Neural progenitor cell (in vitro differentiated cells): ENCODE measurements around the gene SCARF2. TPM values are rescaled to one million over a fixed set of nuclear protein-coding genes. Genes with fewer than 3 reads are reported as not detected.
"Not testable (repeated sequence)": the region's sequence is repeated elsewhere in the genome, so short reads cannot be mapped to it uniquely, and the experiment has no call there.

ENCODE experiments used
- DNase-seq: peaks from one replicate; pipeline ENCODE4 v3.0.0-alpha.2; 2016; ENCODE audit warnings: low spot score
- H2AFZ ChIP-seq: fragments of 200-600 bp; sonication (generic); replicated peaks from 2 replicates; pipeline ENCODE4 v1.6.1; 2016; ENCODE audit warnings: antibody characterized with exemption
- H3F3A ChIP-seq: fragments of 200-600 bp; sonication (generic); 2 replicates; pipeline ENCODE4 v1.6.1; 2016; ENCODE audit warnings: antibody characterized with exemption, low read depth
- H3K27ac ChIP-seq: fragments of 200-600 bp; sonication (generic); 2 replicates; pipeline ENCODE4 v1.5.1; 2016; ENCODE audit warnings: mild to moderate bottlenecking
- H3K27me3 ChIP-seq: fragments of 200-600 bp; sonication (generic); 2 replicates; pipeline ENCODE4 v1.6.1; 2016; ENCODE audit warnings: mild to moderate bottlenecking, moderate library complexity
- H3K36me3 ChIP-seq: fragments of 200-600 bp; sonication (generic); 2 replicates; pipeline ENCODE4 v1.5.1; 2016
- H3K4me1 ChIP-seq: fragments of 200-600 bp; sonication (generic); 2 replicates; pipeline ENCODE4 v1.6.1; 2016; ENCODE audit warnings: mixed run types
- H3K4me2 ChIP-seq: fragments of 200-600 bp; sonication (generic); 2 replicates; pipeline ENCODE4 v1.6.1; 2016
- H3K4me3 ChIP-seq: fragments of 200-600 bp; sonication (generic); 2 replicates; pipeline ENCODE4 v1.5.1; 2016
- H3K79me2 ChIP-seq: fragments of 200-600 bp; sonication (generic); 2 replicates; pipeline ENCODE4 v1.6.1; 2016; ENCODE audit warnings: low read depth
- H3K9ac ChIP-seq: fragments of 200-600 bp; sonication (generic); 2 replicates; pipeline ENCODE4 v1.6.1; 2016
- H3K9me3 ChIP-seq: fragments of 200-600 bp; sonication (generic); 2 replicates; pipeline ENCODE4 v1.5.1; 2016; ENCODE audit warnings: low read depth
- H4K20me1 ChIP-seq: fragments of 200-600 bp; sonication (generic); 2 replicates; pipeline ENCODE4 v1.6.1; 2016; ENCODE audit warnings: low read depth
- H3K27ac Mint-ChIP-seq: 3 replicates; pipeline ENCODE4 v1.8.0; 2021; ENCODE audit warnings: mixed read lengths
- H3K27me3 Mint-ChIP-seq: 2 replicates; pipeline ENCODE4 v1.8.0; 2022; ENCODE audit warnings: low read depth, mild to moderate bottlenecking, inconsistent platforms, moderate library complexity, mixed read lengths; ENCODE audit not compliant: insufficient read depth
- H3K36me3 Mint-ChIP-seq: 3 replicates; pipeline ENCODE4 v1.8.0; 2021; ENCODE audit warnings: mixed read lengths
- H3K4me1 Mint-ChIP-seq: 3 replicates; pipeline ENCODE4 v1.8.0; 2021; ENCODE audit warnings: mixed read lengths
- H3K4me3 Mint-ChIP-seq: 3 replicates; pipeline ENCODE4 v1.8.0; 2021; ENCODE audit warnings: mild to moderate bottlenecking, moderate library complexity, mixed read lengths
- H3K9me3 Mint-ChIP-seq: 3 replicates; pipeline ENCODE4 v1.8.0; 2020; ENCODE audit warnings: mixed read lengths
- CTCF ChIP-seq: fragments of 200-600 bp; sonication (generic); IDR thresholded peaks from 2 replicates; pipeline ENCODE4 v1.5.1; 2017; ENCODE audit warnings: antibody characterized with exemption, mild to moderate bottlenecking
- EZH2 ChIP-seq: fragments of 200-600 bp; sonication (generic); IDR thresholded peaks from 2 replicates; pipeline ENCODE4 v1.6.1; 2017; ENCODE audit warnings: antibody characterized with exemption, mild to moderate bottlenecking, moderate library complexity
- EZH2phosphoT487 ChIP-seq: fragments of 200-600 bp; sonication (generic); IDR thresholded peaks from 2 replicates; pipeline ENCODE4 v1.6.1; 2017; ENCODE audit warnings: antibody characterized with exemption
- total RNA-seq: library from RNA; depleted of rRNA; stranded (reverse); fragments of >200 nt; gene quantifications from 2 replicates; pipeline ENCODE4 v1.2.3, GENCODE V29; 2015; ENCODE audit warnings: low replicate concordance

The SCARF2 gene
- total RNA-seq, 1 donor from 2014 or later: 0.22 TPM

DNA sequence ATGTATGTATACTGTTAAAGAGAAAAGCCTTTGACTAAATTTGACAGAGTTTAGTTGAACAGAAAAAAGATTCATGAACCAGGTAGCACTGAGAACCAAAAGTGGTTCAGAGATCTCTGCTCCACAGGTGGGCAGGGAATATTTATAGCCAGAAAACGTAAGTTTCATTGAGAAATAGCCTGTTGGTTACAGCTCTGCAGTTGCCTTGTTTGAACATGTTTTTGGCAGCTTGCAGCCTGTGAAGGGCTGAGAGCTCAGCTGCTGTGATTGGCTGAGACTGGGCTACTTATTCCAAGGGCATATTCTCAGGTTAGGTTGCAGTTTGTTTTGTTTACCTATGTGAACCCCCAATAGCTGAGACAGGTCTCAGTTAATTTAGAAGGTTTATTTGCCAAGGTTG lies 57.1 kb downstream of the SCARF2 start:
- Histone ChIP-seq H3K36me3 (no peaks in the 10 kb centered on the region), H3K4me1 (no peaks in the 10 kb centered on the region), H2AFZ (no peak overlapping the region), H3K27ac (no peak overlapping the region), H3K79me2 (no peaks in the 10 kb centered on the region), H3K9ac (no peak overlapping the region), H3F3A (no peaks in the 10 kb centered on the region), H3K9me3 (no peaks in the 10 kb centered on the region), H3K4me3 (no peak overlapping the region), H3K4me2 (no peak overlapping the region), H4K20me1 (no peaks in the 10 kb centered on the region), H3K27me3 (no peaks in the 10 kb centered on the region)
- Mint-ChIP-seq H3K4me1 (peaks cover 2% of the 10 kb centered on the region), H3K9me3 (no peaks in the 10 kb centered on the region), H3K27ac (no peak overlapping the region), H3K36me3 (no peaks in the 10 kb centered on the region), H3K27me3 (peaks cover 7% of the 10 kb centered on the region), H3K4me3 (no peak overlapping the region)
- DNase-seq: no peak
- no peak for TF ChIP-seq CTCF
- no peak for TF ChIP-seq EZH2phosphoT487
- no peak for TF ChIP-seq EZH2

GRCh38 chr22:20378684-20379083 lies 58.9 kb downstream of the SCARF2 start:
- H2AFZ ChIP-seq, H3K4me3 ChIP-seq, H3K27me3 ChIP-seq, H3K9ac ChIP-seq, H3K27ac ChIP-seq, H3K4me1 Mint-ChIP-seq, H3K79me2 ChIP-seq, H3K4me2 ChIP-seq, H3K9me3 Mint-ChIP-seq, H3K4me1 ChIP-seq, H3F3A ChIP-seq, H3K27me3 Mint-ChIP-seq, H4K20me1 ChIP-seq, H3K9me3 ChIP-seq, H3K27ac Mint-ChIP-seq, H3K4me3 Mint-ChIP-seq, DNase-seq, H3K36me3 Mint-ChIP-seq, H3K36me3 ChIP-seq: not testable (repeated sequence)

- TF ChIP-seq EZH2 (no peak), CTCF (no peak), EZH2phosphoT487 (no peak)
- Mint-ChIP-seq H3K4me3 (no peak overlapping the region), H3K9me3 (peaks cover 10% of the 10 kb centered on the region), H3K36me3 (no peaks in the 10 kb centered on the region), H3K27ac (no peak overlapping the region), H3K27me3 (peaks cover 8% of the 10 kb centered on the region), H3K4me1 (peaks cover 2% of the 10 kb centered on the region)
- H2AFZ ChIP-seq: no peak overlapping the region
- H3K27ac ChIP-seq: no peak overlapping the region
- no peak for DNase-seq
- peaks cover 10% of the 10 kb centered on the region for H3K27me3 ChIP-seq
- no peak overlapping the region for H3K9ac ChIP-seq
- H3K9me3 ChIP-seq: no peaks in the 10 kb centered on the region
- H3K79me2 ChIP-seq: no peaks in the 10 kb centered on the region
- no peak overlapping the region for H3K4me3 ChIP-seq
- H3K4me2 ChIP-seq: no peak overlapping the region
- no peaks in the 10 kb centered on the region for H3F3A ChIP-seq
- H3K4me1 ChIP-seq: no peaks in the 10 kb centered on the region
- H3K36me3 ChIP-seq: no peaks in the 10 kb centered on the region
- no peaks in the 10 kb centered on the region for H4K20me1 ChIP-seq
Observed at GRCh38 chr22:20378110-20378509, 59.5 kb downstream of the SCARF2 start.

DNA sequence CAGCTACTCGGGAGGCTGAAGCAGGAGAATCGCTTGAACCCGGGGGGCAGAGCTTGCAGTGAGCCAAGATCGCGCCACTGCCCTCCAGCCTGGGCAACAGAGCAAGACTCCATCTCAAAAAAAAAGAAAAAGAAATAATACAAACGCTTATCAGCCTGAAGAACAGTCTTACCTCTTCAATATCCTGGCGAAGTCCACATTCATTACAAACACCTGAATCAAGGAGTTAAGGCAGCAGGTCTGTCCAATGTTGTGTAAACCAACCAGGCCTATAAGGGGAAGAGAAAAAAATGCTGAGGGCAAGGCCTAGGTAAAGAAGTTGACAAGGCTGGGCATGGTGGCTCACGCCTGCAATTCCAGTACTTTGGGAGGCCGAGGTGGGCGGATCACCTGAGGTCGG lies 60.6 kb downstream of the SCARF2 start:
- H3K27ac ChIP-seq, H3K9ac ChIP-seq, DNase-seq, H3K79me2 ChIP-seq, H3K4me1 ChIP-seq, H3K4me3 Mint-ChIP-seq, H3K27ac Mint-ChIP-seq, H3K27me3 Mint-ChIP-seq, H3K36me3 Mint-ChIP-seq, H3K9me3 ChIP-seq, H3F3A ChIP-seq, H3K4me1 Mint-ChIP-seq, H4K20me1 ChIP-seq, H2AFZ ChIP-seq, H3K4me3 ChIP-seq, H3K27me3 ChIP-seq, H3K4me2 ChIP-seq, H3K36me3 ChIP-seq: not testable (repeated sequence)
- peaks cover 10% of the 10 kb centered on the region for H3K9me3 Mint-ChIP-seq

GRCh38 chr22:20376281-20376680 lies 61.3 kb downstream of the SCARF2 start:
- H3K27me3 Mint-ChIP-seq, H3K27ac ChIP-seq: not testable (repeated sequence)

More at GRCh38 chr22:20376281-20376680, 61.3 kb downstream of the SCARF2 start:
- peaks cover 10% of the 10 kb centered on the region for H3K9me3 Mint-ChIP-seq
- H3K4me1 Mint-ChIP-seq, H3K4me2 ChIP-seq, H3K9me3 ChIP-seq, H3F3A ChIP-seq, H3K4me3 Mint-ChIP-seq, H3K9ac ChIP-seq, H3K36me3 ChIP-seq, H3K27ac Mint-ChIP-seq, DNase-seq, H3K4me1 ChIP-seq, H3K79me2 ChIP-seq, H2AFZ ChIP-seq, H3K36me3 Mint-ChIP-seq, H3K4me3 ChIP-seq, H4K20me1 ChIP-seq: not testable (repeated sequence)
- peaks cover 10% of the 10 kb centered on the region for H3K27me3 ChIP-seq
